Stomach (tissue), 9 donors: ENCODE measurements around the gene TADA2B. TPM values are rescaled to one million over a fixed set of nuclear protein-coding genes. Genes with fewer than 3 reads are reported as not detected.
"Not testable (repeated sequence)": the region's sequence is repeated elsewhere in the genome, so short reads cannot be mapped to it uniquely, and the experiment has no call there.

ENCODE experiments used
- DNase-seq, 2 donors: peaks; one replicate each; pipeline versions ENCODE4 v3.0.0 to v3.0.0-alpha.2; 2013 to 2019
- H3K27ac ChIP-seq, 5 donors: fragments of 200-600 bp in 4 of 5; sonication (generic) in 4 of 5; one replicate each; pipeline ENCODE4 v1.5.1; 2013 to 2019; ENCODE audit warnings: mild to moderate bottlenecking in 1 of 5, moderate library complexity in 1 of 5
- H3K27me3 ChIP-seq, 3 donors: fragments of 200-600 bp; sonication (generic); one replicate each; pipeline ENCODE4 v1.5.1; 2017 to 2019; ENCODE audit warnings: mixed run types in 1 of 3
- H3K36me3 ChIP-seq, 4 donors: fragments of 200-600 bp; sonication (generic); 1 replicate in 3 of 4; 2 replicates in 1 of 4; pipeline ENCODE4 v1.5.1; 2016 to 2019
- H3K4me1 ChIP-seq, 4 donors: fragments of 200-600 bp; sonication (generic); one replicate each; pipeline ENCODE4 v1.5.1; 2016 to 2019
- H3K4me3 ChIP-seq, 4 donors: fragments of 200-600 bp; sonication (generic) in 3 of 4; one replicate each; pipeline ENCODE4 v1.5.1; 2016 to 2019; ENCODE audit warnings: mild to moderate bottlenecking in 1 of 4
- H3K9me3 ChIP-seq, 4 donors: fragments of 200-600 bp; sonication (generic); one replicate each; pipeline ENCODE4 v1.5.1; 2016 to 2019
- CTCF ChIP-seq, 7 experiments: fragments of 450-650 bp in 4 of 7; fragments of 200-600 bp in 3 of 7; sonication (generic) in 3 of 7; IDR thresholded peaks; one replicate each; pipeline ENCODE4 v1.5.1; 2016 to 2019; ENCODE audit warnings: antibody characterized with exemption in 7 of 7, control low read depth in 2 of 7, mild to moderate bottlenecking in 1 of 7
- EP300 ChIP-seq: sonication (generic); formaldehyde crosslinking; IDR thresholded peaks from one replicate; pipeline ENCODE4 v1.6.1; 2017; ENCODE audit warnings: antibody characterized with exemption
- POLR2A ChIP-seq, 4 donors: fragments of 450-650 bp; IDR thresholded peaks; one replicate each; pipeline ENCODE4 v1.6.1; 2016; ENCODE audit warnings: antibody characterized with exemption in 4 of 4, control low read depth in 2 of 4, mild to moderate bottlenecking in 1 of 4, moderate library complexity in 1 of 4
- POLR2AphosphoS5 ChIP-seq, 3 donors: sonication (generic); formaldehyde crosslinking; IDR thresholded peaks; one replicate each; pipeline ENCODE4 v1.6.1; 2016; ENCODE audit warnings: antibody characterized with exemption in 3 of 3
- WGBS, 5 donors: extraction: QIAGEN DNeasy Blood & Tissue Kit in 3 of 5; methylation state at CpG; one replicate each; pipeline versions ENCODE4 v1.1.5 to v1.1.7; 2013 to 2018; 5-methylcytosine and 5-hydroxymethylcytosine counted together
- intact Hi-C: fragments of 100-400 bp; cut with DNase I; formaldehyde crosslinking; loops from one replicate; pipeline ENCODE4 v1.15.1; 2023; ENCODE audit warnings: low total_unique reads
- polyA plus RNA-seq, 3 donors: library from polyadenylated mRNA; stranded (reverse); fragments of 200-250 nt; gene quantifications; one replicate each; pipeline ENCODE4 v1.2.3, GENCODE V29; 2013
- total RNA-seq, 5 donors: library from RNA; depleted of rRNA; stranded (reverse); fragments of >200 nt; gene quantifications; one replicate each; pipeline versions ENCODE4 v1.1.0 to v1.2.3, GENCODE V29; 2014 to 2016
- donor health status: healthy with polysubstance abuse.
- donor health status: Bipolar disorder and iron deficiency.
- donor health status: healthy.

Gene TADA2B
- total and polyA plus RNA-seq, 8 donors, result 1.2 to 73.7 (median 16.1) TPM

- Histone ChIP-seq H3K4me1 (peaks cover 0 to under 1% (median 0%) of the 10 kb centered on the region in 4 donors), H3K27ac (no peak overlapping the region), H3K27me3 (no peaks in the 10 kb centered on the region), H3K4me3 (no peak overlapping the region), H3K36me3 (no peaks in the 10 kb centered on the region), H3K9me3 (no peaks in the 10 kb centered on the region)
- 75 to 87% (median 85%) methylated on average over 25 of the region's 25 CpGs for WGBS, 5 donors
- intact Hi-C loops, result loop anchor here (10.0 kb wide), 1 partner anchor 101 kb away; no protein-coding TSS in a partner anchor
- TF ChIP-seq CTCF (IDR thresholded peaks at IDR 0.05) (no peak), EP300 (no peak), POLR2A (IDR thresholded peaks at IDR 0.05) (no peak), POLR2AphosphoS5 (IDR thresholded peaks at IDR 0.05) (no peak)
- DNase-seq, result no peak
Measured at GRCh38 chr4:7075962-7076695, 33.0 kb downstream of the TADA2B start.

- Histone ChIP-seq H3K4me3 (no peak overlapping the region), H3K4me1 (no peaks in the 10 kb centered on the region), H3K9me3 (no peaks in the 10 kb centered on the region), H3K27ac (no peak overlapping the region), H3K36me3 (no peaks in the 10 kb centered on the region), H3K27me3 (no peaks in the 10 kb centered on the region)
- no peak for TF ChIP-seq CTCF (IDR thresholded peaks at IDR 0.05)
- no peak for TF ChIP-seq EP300
- no peak for TF ChIP-seq POLR2A (IDR thresholded peaks at IDR 0.05)
- no peak for TF ChIP-seq POLR2AphosphoS5 (IDR thresholded peaks at IDR 0.05)
- WGBS, 5 donors, result 61 to 74% (median 69%) methylated on average over 6 of the region's 6 CpGs
- DNase-seq, result no peak
- intact Hi-C loops, result loop anchor here (10.0 kb wide), 1 partner anchor 102 kb away; no protein-coding TSS in a partner anchor
Measured at GRCh38 chr4:7076696-7077082, 33.5 kb downstream of the TADA2B start.

GRCh38 chr4:7077371-7077770, 34.2 kb downstream of the TADA2B start:
- TF ChIP-seq EP300, result no peak
- TF ChIP-seq POLR2A (IDR thresholded peaks at IDR 0.05), result no peak
- TF ChIP-seq POLR2AphosphoS5 (IDR thresholded peaks at IDR 0.05), result no peak
- no peak for TF ChIP-seq CTCF (IDR thresholded peaks at IDR 0.05)
- no peak for DNase-seq
- Histone ChIP-seq H3K4me3 (no peak overlapping the region), H3K27ac (no peak overlapping the region), H3K36me3 (no peaks in the 10 kb centered on the region), H3K27me3 (no peaks in the 10 kb centered on the region), H3K4me1 (peaks cover 0 to 5% (median 0%) of the 10 kb centered on the region in 4 donors), H3K9me3 (no peaks in the 10 kb centered on the region)
- 89 to 98% (median 91%) methylated on average over 7 to 12 of the region's 12 CpGs for WGBS, 5 donors
- intact Hi-C loops, result loop anchor here (10.0 kb wide), 1 partner anchor 103 kb away; no protein-coding TSS in a partner anchor

GRCh38 chr4:7078025-7078424, 34.9 kb downstream of the TADA2B start:
- Histone ChIP-seq H3K36me3 (no peaks in the 10 kb centered on the region), H3K27ac (no peak overlapping the region)
- 84 to 88% (median 86%) methylated on average over 5 of the region's 5 CpGs for WGBS, 5 donors

GRCh38 chr4:7079483-7079882, 36.3 kb downstream of the TADA2B start:
- H3K9me3 ChIP-seq, H3K27me3 ChIP-seq, H3K36me3 ChIP-seq, H3K4me3 ChIP-seq, H3K4me1 ChIP-seq, H3K27ac ChIP-seq, DNase-seq: not testable (repeated sequence)
- intact Hi-C loops, result loop anchor here (10.0 kb wide), 1 partner anchor 105 kb away; no protein-coding TSS in a partner anchor

More at GRCh38 chr4:7078025-7078424, 34.9 kb downstream of the TADA2B start:
- Histone ChIP-seq H3K4me3 (no peak overlapping the region), H3K9me3 (no peaks in the 10 kb centered on the region), H3K4me1 (peaks cover 0 to 6% (median 0%) of the 10 kb centered on the region in 4 donors), H3K27me3 (no peaks in the 10 kb centered on the region)
- no peak for DNase-seq
- TF ChIP-seq POLR2AphosphoS5 (IDR thresholded peaks at IDR 0.05), result no peak
- TF ChIP-seq POLR2A (IDR thresholded peaks at IDR 0.05), result no peak
- no peak for TF ChIP-seq EP300
- TF ChIP-seq CTCF (IDR thresholded peaks at IDR 0.05), result no peak
- intact Hi-C loops, result loop anchor here (10.0 kb wide), 1 partner anchor 103 kb away; no protein-coding TSS in a partner anchor

- intact Hi-C loops, result loop anchor here (10.0 kb wide), 1 partner anchor 105 kb away; no protein-coding TSS in a partner anchor
- not testable (repeated sequence) for H3K27me3 ChIP-seq, DNase-seq, H3K4me3 ChIP-seq, H3K36me3 ChIP-seq, H3K4me1 ChIP-seq, H3K27ac ChIP-seq, H3K9me3 ChIP-seq
- 70 to 81% (median 73%) methylated on average over 2 of the region's 2 CpGs for WGBS, 5 donors
Measured at GRCh38 chr4:7079909-7080308, 36.7 kb downstream of the TADA2B start.
